GM19035 (cell line): ENCODE data around the gene SPAG17.

Experiments used
- ATAC-seq: cut with Tn5 transposase; IDR thresholded peaks from one replicate; pipeline ENCODE4 v1.9.1; 2021; ENCODE audit not compliant: unreplicated experiment

SPAG17 gene

DNA sequence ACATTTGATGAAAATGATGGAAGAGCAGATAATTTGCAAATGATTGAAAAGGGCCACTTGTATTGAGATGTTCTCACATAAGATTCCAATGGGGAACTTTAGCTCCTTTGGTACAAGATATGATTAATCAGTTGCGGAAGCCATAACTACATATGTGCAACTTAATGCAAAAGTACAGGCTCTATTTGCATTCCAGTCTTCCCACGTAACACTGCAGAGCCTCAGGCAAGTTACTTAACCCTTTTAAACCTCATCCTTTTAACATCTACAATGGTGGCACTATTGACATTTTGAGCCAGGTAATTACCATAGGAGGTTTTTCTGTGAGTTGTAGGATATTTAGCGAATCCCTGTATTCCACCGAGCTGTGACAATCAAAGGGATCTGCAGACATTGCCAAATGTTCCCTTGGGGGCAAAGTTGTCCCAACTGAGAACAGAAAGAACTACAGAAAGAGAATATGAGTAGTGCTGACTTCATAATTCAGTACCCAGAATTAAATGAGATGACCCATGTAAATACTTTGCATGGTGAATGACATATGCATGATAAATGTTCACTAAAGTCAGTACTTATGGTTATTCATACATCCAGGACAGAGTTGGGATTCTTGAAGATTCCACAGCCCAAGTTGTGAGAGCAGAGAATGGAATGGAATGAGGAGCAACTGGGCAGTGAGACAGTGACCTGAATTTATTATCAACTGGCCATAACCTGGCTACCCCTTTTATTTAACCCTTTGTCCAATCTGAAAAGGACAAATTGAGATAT is 62.6 kb downstream of the SPAG17 start:
- ATAC-seq, result no peak

- ATAC-seq, result no peak
Observed at GRCh38 chr1:118118873-118119463, 66.1 kb downstream of the SPAG17 start.

- ATAC-seq, result no peak
Observed at GRCh38 chr1:118118469-118118868, 66.6 kb downstream of the SPAG17 start.

DNA sequence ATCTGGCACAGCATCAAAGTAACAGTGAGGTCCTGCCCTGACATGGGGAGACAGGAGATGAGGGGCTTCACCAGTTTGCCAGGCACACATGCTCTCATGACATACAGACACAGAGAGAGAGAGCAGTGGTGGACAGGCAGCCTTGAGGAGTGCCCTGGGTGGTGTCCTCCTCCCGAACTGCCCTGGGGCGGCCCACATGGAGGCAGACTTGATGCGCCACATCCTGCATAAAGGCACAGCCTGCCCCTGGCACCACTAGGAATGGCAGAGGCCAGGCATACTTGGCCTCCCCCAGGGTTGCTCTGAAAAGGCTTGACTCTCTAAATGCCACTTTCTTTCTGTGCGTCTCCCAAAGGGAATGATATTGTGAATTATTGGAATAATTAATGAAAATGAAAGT is 67.5 kb downstream of the SPAG17 start:
- no peak for ATAC-seq

- no peak for ATAC-seq
Observed at GRCh38 chr1:118116909-118117308, 68.1 kb downstream of the SPAG17 start.

GRCh38 chr1:118116401-118116800 is 68.6 kb downstream of the SPAG17 start:
- no peak for ATAC-seq

DNA sequence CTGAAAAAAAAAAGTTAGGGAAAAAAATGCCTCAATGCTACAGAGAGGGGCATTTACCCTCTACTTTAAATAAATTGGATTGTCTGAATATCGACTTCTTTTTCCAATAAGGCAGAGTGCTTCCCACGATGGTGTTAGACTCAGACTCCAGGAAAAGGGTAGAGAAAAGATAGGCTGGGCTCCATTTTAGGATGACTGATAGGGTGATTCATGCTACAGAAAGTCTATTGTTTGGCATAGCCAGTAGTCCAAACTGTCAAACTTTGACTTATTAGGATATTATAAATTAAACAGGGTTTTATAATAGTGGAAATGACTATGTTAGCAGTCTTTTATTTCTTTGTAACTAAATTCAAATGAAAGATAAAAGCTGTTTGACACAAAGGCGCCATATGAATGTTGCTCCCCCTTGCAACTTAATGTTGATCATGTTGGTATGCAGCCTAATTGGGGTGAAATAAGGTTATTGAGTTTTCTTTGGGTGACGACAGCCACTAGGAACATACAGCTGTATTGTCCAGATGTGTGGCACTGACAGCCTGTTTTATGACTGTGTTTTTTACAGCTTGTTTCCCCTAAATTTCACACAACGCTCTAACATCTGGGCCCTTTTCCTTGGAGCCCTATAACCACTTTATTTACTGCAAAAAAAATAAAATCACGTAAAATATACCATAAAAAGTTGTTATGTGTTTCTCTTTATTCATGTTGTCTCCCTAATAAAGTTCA is 69.3 kb downstream of the SPAG17 start:
- ATAC-seq, result no peak

DNA sequence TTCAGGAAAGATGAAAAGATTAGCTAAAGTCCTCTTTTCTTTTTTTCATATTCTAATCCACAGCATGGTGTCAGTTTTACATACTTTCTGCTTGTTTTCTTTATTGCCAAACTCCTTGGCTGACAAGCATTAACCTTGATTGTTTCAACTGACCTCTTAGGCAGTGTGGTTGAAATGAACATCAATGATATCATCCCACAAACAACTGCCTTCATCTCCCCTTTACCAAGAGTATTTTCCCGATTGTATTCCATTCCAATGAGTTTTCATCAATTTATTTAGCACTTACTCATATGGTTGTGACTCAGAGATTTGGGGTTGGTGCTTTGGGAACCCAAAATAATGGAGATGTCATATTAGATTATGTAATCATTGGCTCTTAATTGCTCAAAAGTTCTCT is 71.8 kb downstream of the SPAG17 start:
- no peak for ATAC-seq

- no peak for ATAC-seq
Observed at GRCh38 chr1:118110580-118110979, 74.4 kb downstream of the SPAG17 start.

- no peak for ATAC-seq
Observed at GRCh38 chr1:118104951-118105350, 80.1 kb downstream of the SPAG17 start.

- ATAC-seq, result no peak
Observed at GRCh38 chr1:118102445-118102844, 82.6 kb downstream of the SPAG17 start.

DNA sequence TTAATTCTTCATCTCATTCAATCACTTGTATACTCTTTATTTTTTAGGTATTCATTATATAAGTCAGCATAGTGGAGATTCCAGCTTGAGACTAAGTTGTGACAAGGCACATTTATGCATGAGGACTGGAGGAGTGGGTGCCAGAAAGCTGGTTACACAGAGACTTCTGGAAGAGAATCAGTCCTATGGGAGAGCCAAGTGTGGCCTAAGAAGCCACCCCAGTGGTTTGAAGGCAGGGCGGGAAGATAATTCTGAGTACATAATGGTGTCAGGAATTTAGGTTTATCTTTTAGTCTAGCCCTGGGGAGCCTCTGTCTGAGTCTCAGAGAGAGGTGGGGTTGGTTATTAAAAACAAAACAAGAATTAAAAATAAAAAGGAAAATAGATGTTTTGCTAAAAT is 83.0 kb downstream of the SPAG17 start:
- ATAC-seq, result no peak

- no peak for ATAC-seq
Observed at GRCh38 chr1:118101515-118101844, 83.5 kb downstream of the SPAG17 start.

- no peak for ATAC-seq
Observed at GRCh38 chr1:118100686-118101514, 84.1 kb downstream of the SPAG17 start.

DNA sequence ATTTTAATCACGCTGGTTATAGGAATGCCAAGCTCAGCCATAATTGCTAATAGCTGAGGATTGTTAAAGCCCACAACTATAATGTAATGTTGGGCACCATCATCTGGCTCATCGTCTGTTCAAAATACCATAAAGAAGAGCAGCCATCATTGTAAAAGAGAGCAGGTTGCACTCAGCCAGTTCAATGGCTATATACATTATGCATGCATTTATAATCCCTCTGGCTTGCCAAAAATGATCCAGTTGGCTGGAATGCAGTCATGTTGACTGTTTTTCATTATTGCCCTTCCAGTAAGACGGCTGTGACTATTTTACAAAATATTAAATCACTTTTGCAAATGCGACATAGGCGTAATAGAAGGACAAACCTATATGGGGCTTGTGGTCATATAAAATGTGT is 85.3 kb downstream of the SPAG17 start:
- no peak for ATAC-seq

DNA sequence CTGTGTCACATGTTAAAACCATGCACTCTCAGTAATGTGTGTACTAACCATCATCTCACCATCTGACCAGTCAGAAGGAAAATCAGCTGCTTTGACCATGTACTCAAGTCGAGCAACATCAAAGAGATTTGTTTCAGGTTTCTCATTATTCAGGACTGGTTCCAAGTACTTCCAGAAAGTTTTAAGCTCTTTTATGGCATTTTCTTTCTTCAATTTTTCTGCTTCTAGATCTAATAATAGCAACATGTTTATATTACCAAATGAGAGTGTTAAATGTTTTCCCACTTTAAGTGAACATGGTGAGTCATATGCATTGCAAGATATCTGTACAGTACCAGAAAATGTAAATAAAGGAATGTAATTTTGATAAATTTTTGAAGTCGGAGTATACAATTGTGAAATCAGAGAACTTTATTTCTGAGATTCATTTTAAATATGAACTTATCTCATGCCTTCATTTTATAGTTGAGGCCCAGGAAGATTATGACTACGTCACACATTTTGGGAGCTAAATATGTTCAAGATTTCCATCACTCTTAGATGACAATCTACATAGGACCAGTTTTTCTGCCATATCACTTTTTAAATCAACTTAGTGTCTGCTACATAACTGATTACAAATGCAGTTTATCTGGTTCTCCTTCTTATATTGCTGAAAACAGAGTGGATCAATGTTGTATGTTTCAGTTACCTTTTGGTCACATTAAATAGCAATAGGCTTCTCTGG is 87.2 kb downstream of the SPAG17 start:
- no peak for ATAC-seq

- ATAC-seq, result no peak
Observed at GRCh38 chr1:118093017-118093416, 92.0 kb downstream of the SPAG17 start.

GRCh38 chr1:118090130-118090529 is 94.9 kb downstream of the SPAG17 start:
- ATAC-seq, result no peak

DNA sequence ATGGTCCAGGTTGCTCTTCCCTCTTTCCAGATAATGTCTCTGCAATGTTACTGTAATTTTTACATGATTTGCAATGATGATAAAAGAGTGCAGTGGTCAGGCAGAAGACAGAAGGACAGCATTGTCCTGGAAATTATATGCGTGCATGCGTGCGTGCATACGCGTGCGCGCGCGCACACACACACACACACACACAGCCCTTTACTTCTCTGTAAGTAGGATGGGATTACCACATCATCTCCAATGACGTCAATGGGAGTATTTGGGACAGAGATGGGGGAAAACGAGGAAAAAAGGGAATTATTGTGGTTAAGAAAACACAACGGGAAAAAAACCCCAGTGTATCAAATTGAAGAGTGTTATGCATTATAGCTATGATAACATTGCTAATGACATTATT is 99.7 kb downstream of the SPAG17 start:
- ATAC-seq, result no peak

DNA sequence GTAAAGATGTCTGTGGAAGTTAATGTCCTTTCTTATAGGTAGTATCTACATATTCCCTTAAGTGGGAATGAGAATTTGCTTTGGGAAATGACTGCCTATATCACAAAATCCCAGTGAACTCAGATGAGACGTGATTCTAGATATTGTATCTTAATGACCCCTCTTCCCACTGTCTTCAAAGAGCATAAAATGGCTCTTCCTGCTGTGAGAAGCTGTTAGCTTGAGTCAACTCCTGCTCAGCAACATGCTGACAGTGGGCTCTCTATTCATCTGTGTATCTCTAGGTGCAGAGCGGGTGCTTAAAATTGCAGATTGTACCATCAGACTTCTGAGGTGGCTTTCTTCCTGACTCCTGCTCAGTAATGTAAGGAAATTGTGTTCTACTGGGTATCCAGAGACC is 100.6 kb downstream of the SPAG17 start:
- no peak for ATAC-seq

DNA sequence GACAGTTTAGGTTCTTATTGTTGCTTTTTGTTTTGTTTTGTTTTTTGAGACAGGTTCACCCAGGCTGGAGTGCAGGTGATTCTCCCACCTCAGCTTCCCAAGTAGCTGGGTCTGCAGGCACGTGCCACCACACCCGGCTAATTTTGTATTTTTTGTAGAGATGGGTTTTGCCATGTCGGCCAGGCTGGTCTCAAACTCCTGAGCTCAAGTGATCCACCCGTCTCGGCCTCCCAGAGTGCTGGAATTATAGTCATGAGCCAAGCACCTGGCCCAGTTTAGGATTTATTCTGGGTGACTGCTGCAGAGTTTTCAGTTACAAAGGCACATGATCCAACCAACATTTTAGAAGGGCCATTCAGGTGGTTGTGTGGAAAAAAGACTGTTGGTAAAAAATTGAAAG is 102.0 kb downstream of the SPAG17 start:
- no peak for ATAC-seq
